Osteoblast (primary cell): ENCODE measurements around the gene IL22RA2. TPM values are rescaled to one million over a fixed set of nuclear protein-coding genes. Genes with fewer than 3 reads are reported as not detected.

Experiments
- DNase-seq: peaks from one replicate; pipeline ENCODE4 v3.0.0; 2011; ENCODE audit warnings: low spot score, mixed read lengths; ENCODE audit not compliant: insufficient read length; ENCODE audit errors: missing footprints
- H2AFZ ChIP-seq: 2 replicates; pipeline ENCODE4 v1.6.0; 2011; ENCODE audit warnings: mild to moderate bottlenecking, low read length
- H3K27ac ChIP-seq: 2 replicates; pipeline ENCODE4 v1.5.1; 2011; ENCODE audit warnings: mild to moderate bottlenecking, low read depth, low read length, moderate library complexity
- H3K27me3 ChIP-seq: 2 replicates; pipeline ENCODE4 v1.6.0; 2012; ENCODE audit warnings: mild to moderate bottlenecking, control low read depth, inconsistent platforms, low read length, moderate library complexity; ENCODE audit not compliant: insufficient read depth
- H3K36me3 ChIP-seq: 2 replicates; pipeline ENCODE4 v1.5.1; 2011; ENCODE audit warnings: mild to moderate bottlenecking, low read length, control low read depth, moderate library complexity; ENCODE audit not compliant: insufficient read depth
- H3K4me1 ChIP-seq: 2 replicates; pipeline ENCODE4 v1.5.1; 2011; ENCODE audit warnings: mild to moderate bottlenecking, low read length, control low read depth, moderate library complexity; ENCODE audit not compliant: insufficient read depth
- H3K4me2 ChIP-seq: 2 replicates; pipeline ENCODE4 v1.6.0; 2011; ENCODE audit warnings: mild to moderate bottlenecking, low read length; ENCODE audit not compliant: insufficient read depth
- H3K4me3 ChIP-seq: fragments of 200-600 bp; sonication (generic); 3 replicates; pipeline ENCODE4 v1.5.1; 2012; ENCODE audit warnings: mild to moderate bottlenecking, low read length, inconsistent platforms; ENCODE audit not compliant: insufficient read depth
- H3K79me2 ChIP-seq: 2 replicates; pipeline ENCODE4 v1.6.0; 2012; ENCODE audit warnings: mild to moderate bottlenecking, low read length, control low read depth, inconsistent platforms; ENCODE audit not compliant: insufficient read depth
- H3K9me3 ChIP-seq: 2 replicates; pipeline ENCODE4 v1.5.1; 2011; ENCODE audit warnings: low read depth, low read length, control low read depth
- H4K20me1 ChIP-seq: 2 replicates; pipeline ENCODE4 v1.6.0; 2012; ENCODE audit warnings: mild to moderate bottlenecking, low read length, control low read depth; ENCODE audit not compliant: insufficient read depth
- CTCF ChIP-seq: IDR thresholded peaks from 2 replicates; pipeline ENCODE4 v1.5.1; 2011; ENCODE audit warnings: mild to moderate bottlenecking, low read depth, low read length, moderate library complexity; ENCODE audit errors: extremely low read depth
- total RNA-seq: library from RNA; depleted of rRNA; stranded (reverse); fragments of >200 nt; gene quantifications from 2 replicates; pipeline ENCODE4 v1.2.3, GENCODE V29; 2012

The IL22RA2 gene
- total RNA-seq, 1 donor = not detected

- Histone ChIP-seq H3K27ac (no peak overlapping the region), H3K4me1 (no peaks in the 10 kb centered on the region), H3K9me3 (no peaks in the 10 kb centered on the region), H3K36me3 (no peaks in the 10 kb centered on the region), H3K4me3 (no peak overlapping the region), H3K27me3 (no peaks in the 10 kb centered on the region), H2AFZ (no peak overlapping the region), H3K79me2 (no peaks in the 10 kb centered on the region), H4K20me1 (no peaks in the 10 kb centered on the region), H3K4me2 (no peak overlapping the region)
- no peak for TF ChIP-seq CTCF
- DNase-seq = no peak
Observed at GRCh38 chr6:137171824-137172733, 1.4 kb downstream of the IL22RA2 start.

GRCh38 chr6:137171053-137171374 lies 2.4 kb downstream of the IL22RA2 start:
- H2AFZ ChIP-seq = no peak overlapping the region
- no peaks in the 10 kb centered on the region for H3K79me2 ChIP-seq
- no peak for TF ChIP-seq CTCF
- H3K9me3 ChIP-seq = no peaks in the 10 kb centered on the region
- no peaks in the 10 kb centered on the region for H3K4me1 ChIP-seq
- no peak overlapping the region for H3K4me3 ChIP-seq
- no peaks in the 10 kb centered on the region for H3K27me3 ChIP-seq
- no peaks in the 10 kb centered on the region for H3K36me3 ChIP-seq
- no peak overlapping the region for H3K4me2 ChIP-seq
- DNase-seq = no peak
- H4K20me1 ChIP-seq = no peaks in the 10 kb centered on the region
- no peak overlapping the region for H3K27ac ChIP-seq

DNA sequence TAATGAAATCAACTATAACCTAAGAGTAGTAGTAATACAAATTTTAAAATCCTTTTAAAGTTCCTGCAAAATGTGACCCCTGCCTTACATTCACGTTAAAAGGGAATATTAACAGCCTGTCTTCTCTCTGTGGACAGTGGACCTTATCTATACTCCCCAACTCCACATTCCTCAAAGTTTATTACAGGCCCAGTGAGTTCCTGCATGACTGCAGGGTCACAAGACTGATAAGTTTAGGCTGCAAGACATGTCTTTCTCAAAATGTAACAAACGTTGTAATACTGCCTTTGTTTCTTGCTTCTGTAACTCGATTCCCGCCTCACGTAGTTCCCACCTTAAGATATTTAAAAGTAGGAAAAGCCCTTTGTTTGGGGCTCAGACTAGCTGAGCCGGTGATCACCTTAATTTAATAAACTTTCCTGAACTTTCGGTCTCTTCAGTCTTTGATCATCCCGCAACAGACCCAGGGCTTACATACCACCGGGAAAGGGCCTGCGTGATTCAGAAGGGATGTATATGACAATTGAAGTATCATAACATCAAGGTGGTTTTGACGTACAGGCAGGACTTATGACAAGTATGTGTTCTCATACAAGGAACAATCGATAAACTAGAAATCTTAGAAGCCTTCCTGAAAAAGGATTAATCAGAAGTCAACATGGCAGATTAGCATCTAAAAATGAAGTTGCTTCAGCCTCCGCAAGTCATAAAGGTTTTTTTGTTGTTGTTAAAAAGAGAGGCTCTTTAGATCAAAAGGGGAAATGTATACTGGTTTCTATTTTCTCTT lies 3.0 kb downstream of the IL22RA2 start:
- no peaks in the 10 kb centered on the region for H3K9me3 ChIP-seq
- no peak for TF ChIP-seq CTCF
- DNase-seq = no peak
- no peak overlapping the region for H2AFZ ChIP-seq
- no peaks in the 10 kb centered on the region for H3K27me3 ChIP-seq
- H3K4me1 ChIP-seq = no peaks in the 10 kb centered on the region
- H3K79me2 ChIP-seq = no peaks in the 10 kb centered on the region
- no peak overlapping the region for H3K4me2 ChIP-seq
- H3K4me3 ChIP-seq = no peak overlapping the region
- H4K20me1 ChIP-seq = no peaks in the 10 kb centered on the region
- no peaks in the 10 kb centered on the region for H3K36me3 ChIP-seq
- no peak overlapping the region for H3K27ac ChIP-seq

GRCh38 chr6:137167702-137168377 lies 5.6 kb downstream of the IL22RA2 start:
- no peaks in the 10 kb centered on the region for H3K4me1 ChIP-seq
- no peak for TF ChIP-seq CTCF
- H3K79me2 ChIP-seq = no peaks in the 10 kb centered on the region
- no peak overlapping the region for H3K4me2 ChIP-seq
- H3K36me3 ChIP-seq = no peaks in the 10 kb centered on the region
- H3K27ac ChIP-seq = no peak overlapping the region
- H4K20me1 ChIP-seq = no peaks in the 10 kb centered on the region
- H3K9me3 ChIP-seq = peaks cover 4% of the 10 kb centered on the region
- no peak overlapping the region for H3K4me3 ChIP-seq
- peaks cover 4% of the 10 kb centered on the region for H3K27me3 ChIP-seq
- no peak overlapping the region for H2AFZ ChIP-seq
- no peak for DNase-seq
